Measurements from ENCODE around the gene HMGCS1. TPM values are rescaled to one million over a fixed set of nuclear protein-coding genes. Genes with fewer than 3 reads are reported as not detected.
A peak's percentile ranks its signal among the peaks of the same experiment; 100 is the strongest.

Gene HMGCS1
- total and polyA plus RNA-seq, 2 of the 13 experiments (the other 11 are each of a cell fraction or from before 2014, with no cell fraction given): 56.8 to 318 TPM

DNA sequence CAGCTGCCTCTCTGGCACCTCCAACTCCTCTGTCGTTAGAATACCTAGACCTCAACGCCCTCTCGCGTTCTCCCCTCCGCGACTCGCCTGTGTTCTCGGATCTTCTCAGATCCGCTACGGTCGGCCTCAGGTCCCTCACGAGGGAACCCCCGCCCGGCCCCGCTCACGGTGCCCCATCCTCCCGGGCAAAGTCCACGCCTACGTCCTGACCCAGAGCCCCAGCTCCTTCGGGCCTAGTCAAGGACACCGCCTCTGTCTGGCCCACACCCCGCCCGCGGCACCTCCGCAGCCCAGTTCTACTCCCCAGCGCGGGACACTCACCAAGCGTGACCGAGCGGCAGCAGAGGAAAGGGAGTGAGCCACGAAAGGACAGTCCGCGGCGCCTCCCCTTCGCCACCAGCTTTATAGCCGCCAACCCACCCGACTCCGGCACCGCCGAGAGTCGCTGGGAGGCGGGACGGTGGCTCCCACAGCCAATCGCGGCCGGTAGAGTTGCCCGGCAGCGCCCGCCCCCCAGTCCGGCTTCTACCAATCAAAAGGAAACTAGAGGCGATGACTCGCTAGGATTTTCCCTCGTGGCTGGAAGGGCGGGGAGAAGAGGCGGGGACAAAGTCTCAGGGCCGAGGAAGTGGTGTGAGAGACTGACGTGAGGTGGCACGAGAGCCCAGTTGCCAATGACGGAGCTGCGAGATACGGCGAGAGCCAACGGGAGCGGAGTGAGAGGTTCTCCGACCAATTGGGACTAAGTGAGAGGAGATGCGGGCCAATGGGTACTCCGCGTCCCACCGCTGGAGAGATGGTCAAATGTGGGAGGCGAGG, at the start of gene HMGCS1 (continued):
- TF ChIP-seq, protein P1, sequence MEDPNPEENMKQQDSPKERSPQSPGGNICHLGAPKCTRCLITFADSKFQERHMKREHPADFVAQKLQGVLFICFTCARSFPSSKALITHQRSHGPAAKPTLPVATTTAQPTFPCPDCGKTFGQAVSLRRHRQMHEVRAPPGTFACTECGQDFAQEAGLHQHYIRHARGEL (CRISPR knock-in tag; IDR thresholded peaks at IDR 0.05): no peak
- TF ChIP-seq ZNF616 (CRISPR knock-in tag; IDR thresholded peaks at IDR 0.05; ENCODE audit: low read depth): 0 out of 2 replicates have a peak, but pooled peaks have one; percentile 74
- peak; percentile 67; the same call in 1 of the 2 replicates for TF ChIP-seq MYC (CRISPR knock-in tag; IDR thresholded peaks at IDR 0.05; ENCODE audit: borderline replicate concordance)
- TF ChIP-seq ZNF598 (CRISPR knock-in tag; IDR thresholded peaks at IDR 0.05; ENCODE audit: borderline replicate concordance): peak; percentile 87; the same call in 1 of the 2 replicates
- TF ChIP-seq, protein P2, sequence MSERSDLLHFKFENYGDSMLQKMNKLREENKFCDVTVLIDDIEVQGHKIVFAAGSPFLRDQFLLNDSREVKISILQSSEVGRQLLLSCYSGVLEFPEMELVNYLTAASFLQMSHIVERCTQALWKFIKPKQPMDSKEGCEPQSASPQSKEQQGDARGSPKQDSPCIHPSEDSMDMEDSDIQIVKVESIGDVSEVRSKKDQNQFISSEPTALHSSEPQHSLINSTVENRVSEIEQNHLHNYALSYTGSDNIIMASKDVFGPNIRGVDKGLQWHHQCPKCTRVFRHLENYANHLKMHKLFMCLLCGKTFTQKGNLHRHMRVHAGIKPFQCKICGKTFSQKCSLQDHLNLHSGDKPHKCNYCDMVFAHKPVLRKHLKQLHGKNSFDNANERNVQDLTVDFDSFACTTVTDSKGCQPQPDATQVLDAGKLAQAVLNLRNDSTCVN (CRISPR knock-in tag; IDR thresholded peaks at IDR 0.05; ENCODE audit: borderline replicate concordance): no peak
- TF ChIP-seq YEATS2 (CRISPR knock-in tag; IDR thresholded peaks at IDR 0.05; ENCODE audit: borderline replicate concordance): peak; percentile 62; the same call in 1 of the 2 replicates
- TF ChIP-seq, protein P3, sequence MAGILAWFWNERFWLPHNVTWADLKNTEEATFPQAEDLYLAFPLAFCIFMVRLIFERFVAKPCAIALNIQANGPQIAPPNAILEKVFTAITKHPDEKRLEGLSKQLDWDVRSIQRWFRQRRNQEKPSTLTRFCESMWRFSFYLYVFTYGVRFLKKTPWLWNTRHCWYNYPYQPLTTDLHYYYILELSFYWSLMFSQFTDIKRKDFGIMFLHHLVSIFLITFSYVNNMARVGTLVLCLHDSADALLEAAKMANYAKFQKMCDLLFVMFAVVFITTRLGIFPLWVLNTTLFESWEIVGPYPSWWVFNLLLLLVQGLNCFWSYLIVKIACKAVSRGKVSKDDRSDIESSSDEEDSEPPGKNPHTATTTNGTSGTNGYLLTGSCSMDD (CRISPR knock-in tag; IDR thresholded peaks at IDR 0.05): no peak
- TF ChIP-seq, protein P4, sequence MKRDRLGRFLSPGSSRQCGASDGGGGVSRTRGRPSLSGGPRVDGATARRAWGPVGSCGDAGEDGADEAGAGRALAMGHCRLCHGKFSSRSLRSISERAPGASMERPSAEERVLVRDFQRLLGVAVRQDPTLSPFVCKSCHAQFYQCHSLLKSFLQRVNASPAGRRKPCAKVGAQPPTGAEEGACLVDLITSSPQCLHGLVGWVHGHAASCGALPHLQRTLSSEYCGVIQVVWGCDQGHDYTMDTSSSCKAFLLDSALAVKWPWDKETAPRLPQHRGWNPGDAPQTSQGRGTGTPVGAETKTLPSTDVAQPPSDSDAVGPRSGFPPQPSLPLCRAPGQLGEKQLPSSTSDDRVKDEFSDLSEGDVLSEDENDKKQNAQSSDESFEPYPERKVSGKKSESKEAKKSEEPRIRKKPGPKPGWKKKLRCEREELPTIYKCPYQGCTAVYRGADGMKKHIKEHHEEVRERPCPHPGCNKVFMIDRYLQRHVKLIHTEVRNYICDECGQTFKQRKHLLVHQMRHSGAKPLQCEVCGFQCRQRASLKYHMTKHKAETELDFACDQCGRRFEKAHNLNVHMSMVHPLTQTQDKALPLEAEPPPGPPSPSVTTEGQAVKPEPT (CRISPR knock-in tag; IDR thresholded peaks at IDR 0.05; ENCODE audit: low read depth): peak; percentile 72; the same call in 1 of the 2 replicates
- TF ChIP-seq, protein P5, sequence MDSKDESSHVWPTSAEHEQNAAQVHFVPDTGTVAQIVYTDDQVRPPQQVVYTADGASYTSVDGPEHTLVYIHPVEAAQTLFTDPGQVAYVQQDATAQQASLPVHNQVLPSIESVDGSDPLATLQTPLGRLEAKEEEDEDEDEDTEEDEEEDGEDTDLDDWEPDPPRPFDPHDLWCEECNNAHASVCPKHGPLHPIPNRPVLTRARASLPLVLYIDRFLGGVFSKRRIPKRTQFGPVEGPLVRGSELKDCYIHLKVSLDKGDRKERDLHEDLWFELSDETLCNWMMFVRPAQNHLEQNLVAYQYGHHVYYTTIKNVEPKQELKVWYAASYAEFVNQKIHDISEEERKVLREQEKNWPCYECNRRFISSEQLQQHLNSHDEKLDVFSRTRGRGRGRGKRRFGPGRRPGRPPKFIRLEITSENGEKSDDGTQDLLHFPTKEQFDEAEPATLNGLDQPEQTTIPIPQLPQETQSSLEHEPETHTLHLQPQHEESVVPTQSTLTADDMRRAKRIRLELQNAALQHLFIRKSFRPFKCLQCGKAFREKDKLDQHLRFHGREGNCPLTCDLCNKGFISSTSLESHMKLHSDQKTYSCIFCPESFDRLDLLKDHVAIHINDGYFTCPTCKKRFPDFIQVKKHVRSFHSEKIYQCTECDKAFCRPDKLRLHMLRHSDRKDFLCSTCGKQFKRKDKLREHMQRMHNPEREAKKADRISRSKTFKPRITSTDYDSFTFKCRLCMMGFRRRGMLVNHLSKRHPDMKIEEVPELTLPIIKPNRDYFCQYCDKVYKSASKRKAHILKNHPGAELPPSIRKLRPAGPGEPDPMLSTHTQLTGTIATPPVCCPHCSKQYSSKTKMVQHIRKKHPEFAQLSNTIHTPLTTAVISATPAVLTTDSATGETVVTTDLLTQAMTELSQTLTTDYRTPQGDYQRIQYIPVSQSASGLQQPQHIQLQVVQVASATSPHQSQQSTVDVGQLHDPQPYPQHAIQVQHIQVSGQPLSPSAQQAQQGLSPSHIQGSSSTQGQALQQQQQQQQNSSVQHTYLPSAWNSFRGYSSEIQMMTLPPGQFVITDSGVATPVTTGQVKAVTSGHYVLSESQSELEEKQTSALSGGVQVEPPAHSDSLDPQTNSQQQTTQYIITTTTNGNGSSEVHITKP (CRISPR knock-in tag; IDR thresholded peaks at IDR 0.05; ENCODE audit: low read depth): peak; percentile 38; the same call in 1 of the 2 replicates
- TF ChIP-seq, protein P6, sequence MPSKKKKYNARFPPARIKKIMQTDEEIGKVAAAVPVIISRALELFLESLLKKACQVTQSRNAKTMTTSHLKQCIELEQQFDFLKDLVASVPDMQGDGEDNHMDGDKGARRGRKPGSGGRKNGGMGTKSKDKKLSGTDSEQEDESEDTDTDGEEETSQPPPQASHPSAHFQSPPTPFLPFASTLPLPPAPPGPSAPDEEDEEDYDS (CRISPR knock-in tag; IDR thresholded peaks at IDR 0.05): peak; percentile 98
- TF ChIP-seq RORA (CRISPR knock-in tag; IDR thresholded peaks at IDR 0.05): no peak
- TF ChIP-seq, protein P7, sequence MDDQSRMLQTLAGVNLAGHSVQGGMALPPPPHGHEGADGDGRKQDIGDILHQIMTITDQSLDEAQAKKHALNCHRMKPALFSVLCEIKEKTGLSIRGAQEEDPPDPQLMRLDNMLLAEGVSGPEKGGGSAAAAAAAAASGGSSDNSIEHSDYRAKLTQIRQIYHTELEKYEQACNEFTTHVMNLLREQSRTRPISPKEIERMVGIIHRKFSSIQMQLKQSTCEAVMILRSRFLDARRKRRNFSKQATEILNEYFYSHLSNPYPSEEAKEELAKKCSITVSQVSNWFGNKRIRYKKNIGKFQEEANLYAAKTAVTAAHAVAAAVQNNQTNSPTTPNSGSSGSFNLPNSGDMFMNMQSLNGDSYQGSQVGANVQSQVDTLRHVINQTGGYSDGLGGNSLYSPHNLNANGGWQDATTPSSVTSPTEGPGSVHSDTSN (CRISPR knock-in tag; IDR thresholded peaks at IDR 0.05; ENCODE audit: borderline replicate concordance): 0 out of 2 replicates have a peak, but pooled peaks have one; percentile 37
- TF ChIP-seq ISX (CRISPR knock-in tag; conservative IDR thresholded peaks at IDR 0.05): no peak
- TF ChIP-seq EP300 (IDR thresholded peaks at IDR 0.05; ENCODE audit: low read depth in 2 of 2, low read length in 2 of 2): peak in 1 of 2 experiments; percentile 78; a peak in 2 of 4 replicates
- TF ChIP-seq EP300 (CRISPR knock-in tag; IDR thresholded peaks at IDR 0.05; ENCODE audit: borderline replicate concordance): 0 out of 2 replicates have a peak, but pooled peaks have one; percentile 44
- TF ChIP-seq, protein P8, sequence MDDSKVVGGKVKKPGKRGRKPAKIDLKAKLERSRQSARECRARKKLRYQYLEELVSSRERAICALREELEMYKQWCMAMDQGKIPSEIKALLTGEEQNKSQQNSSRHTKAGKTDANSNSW (CRISPR knock-in tag; IDR thresholded peaks at IDR 0.05; ENCODE audit: borderline replicate concordance): peak; percentile 76; the same call in 1 of the 2 replicates
